Mesendoderm (in vitro differentiated cells): ENCODE results near the gene KL.
A peak's percentile ranks its signal among the peaks of the same experiment; 100 is the strongest.

Experiments
- DNase-seq: peaks from one replicate; pipeline ENCODE4 v3.0.0; 2013
- H2AK5ac ChIP-seq: 2 replicates; pipeline ENCODE4 v1.6.1; 2013; ENCODE audit warnings: low read length, inconsistent platforms
- H2BK120ac ChIP-seq: 2 replicates; pipeline ENCODE4 v1.6.1; 2013; ENCODE audit warnings: low read depth, mild to moderate bottlenecking, low read length, moderate library complexity, mixed read lengths
- H2BK15ac ChIP-seq: replicated peaks from 2 replicates; pipeline ENCODE4 v1.6.1; 2013; ENCODE audit warnings: low read depth, mild to moderate bottlenecking, moderate library complexity
- H2BK5ac ChIP-seq: 2 replicates; pipeline ENCODE4 v1.6.1; 2013; ENCODE audit warnings: low read length, inconsistent platforms
- H3K18ac ChIP-seq: 2 replicates; pipeline ENCODE4 v1.6.1; 2013; ENCODE audit warnings: mild to moderate bottlenecking, low read length, mixed read lengths
- H3K23ac ChIP-seq: one replicate; pipeline ENCODE4 v1.6.1; 2013; ENCODE audit warnings: low read length
- H3K27ac ChIP-seq: 2 replicates; pipeline ENCODE4 v1.5.1; 2013; ENCODE audit warnings: low read depth, mild to moderate bottlenecking, inconsistent platforms, low read length, moderate library complexity
- H3K27me3 ChIP-seq: 2 replicates; pipeline ENCODE4 v1.6.1; 2013; ENCODE audit warnings: low read length, control low read depth, mild to moderate bottlenecking, inconsistent platforms; ENCODE audit not compliant: insufficient read depth, poor library complexity
- H3K36me3 ChIP-seq: 2 replicates; pipeline ENCODE4 v1.6.1; 2013; ENCODE audit warnings: low read length, inconsistent platforms; ENCODE audit not compliant: control insufficient read depth, insufficient read depth
- H3K4ac ChIP-seq: one replicate; pipeline ENCODE4 v1.6.1; 2013; ENCODE audit warnings: low read depth, mild to moderate bottlenecking, low read length, moderate library complexity
- H3K4me1 ChIP-seq: 2 replicates; pipeline ENCODE4 v1.6.1; 2013; ENCODE audit warnings: low read depth, low read length, inconsistent platforms; ENCODE audit not compliant: control insufficient read depth
- H3K4me2 ChIP-seq: 2 replicates; pipeline ENCODE4 v1.6.1; 2013; ENCODE audit warnings: low read length
- H3K4me3 ChIP-seq: 2 replicates; pipeline ENCODE4 v1.5.1; 2013; ENCODE audit warnings: mild to moderate bottlenecking, low read length
- H3K56ac ChIP-seq: one replicate; pipeline ENCODE4 v1.6.1; 2013; ENCODE audit warnings: low read length
- H3K79me1 ChIP-seq: 2 replicates; pipeline ENCODE4 v1.6.1; 2013; ENCODE audit warnings: low read length, inconsistent platforms
- H3K79me2 ChIP-seq: 2 replicates; pipeline ENCODE4 v1.6.1; 2013; ENCODE audit warnings: mild to moderate bottlenecking, low read length; ENCODE audit not compliant: control insufficient read depth, insufficient read depth
- H3K9ac ChIP-seq: 2 replicates; pipeline ENCODE4 v1.6.1; 2013; ENCODE audit warnings: low read length, inconsistent platforms
- H4K5ac ChIP-seq: one replicate; pipeline ENCODE4 v1.6.1; 2013; ENCODE audit warnings: low read length
- H4K8ac ChIP-seq: one replicate; pipeline ENCODE4 v1.6.1; 2013; ENCODE audit warnings: low read depth, mild to moderate bottlenecking, control low read depth, low read length, moderate library complexity
- WGBS: extraction: QIAGEN DNeasy Blood & Tissue Kit; methylation state at CpG from one replicate; pipeline ENCODE4 v1.1.7; 2013; ENCODE audit warnings: low lambda C conversion rate, missing lambda C conversion rate; ENCODE audit not compliant: insufficient coverage; ENCODE audit errors: extremely low coverage; 5-methylcytosine and 5-hydroxymethylcytosine counted together

The KL gene

DNA sequence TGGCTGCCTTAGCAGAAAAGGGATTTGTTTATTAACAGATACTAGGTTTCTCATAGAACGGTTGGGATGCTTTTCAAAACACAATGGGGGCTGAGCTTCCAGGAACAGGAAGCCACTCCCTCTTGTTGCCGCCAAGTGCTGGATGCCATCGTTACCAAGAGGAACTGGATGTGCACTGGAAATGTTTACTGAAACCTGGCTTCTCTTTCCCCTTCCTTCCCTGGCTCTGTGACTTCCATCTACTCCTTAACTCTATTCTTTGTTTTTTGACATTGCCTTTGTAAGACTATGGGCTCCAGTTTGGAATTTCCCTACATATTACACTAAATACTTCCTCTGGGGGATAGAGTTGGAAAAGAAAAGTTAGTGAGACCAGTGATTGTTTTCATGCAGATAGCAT, 11.7 kb upstream of the KL start:
- no peak overlapping the region for H2BK5ac ChIP-seq
- H3K23ac ChIP-seq: no peak overlapping the region
- no peak overlapping the region for H3K4me3 ChIP-seq
- no peaks in the 10 kb centered on the region for H3K79me1 ChIP-seq
- H3K36me3 ChIP-seq: no peaks in the 10 kb centered on the region
- H3K9ac ChIP-seq: no peak overlapping the region
- no peak overlapping the region for H3K27ac ChIP-seq
- peaks cover 2% of the 10 kb centered on the region for H3K27me3 ChIP-seq
- no peak overlapping the region for H2BK15ac ChIP-seq
- no peak overlapping the region for H4K8ac ChIP-seq
- H3K4me2 ChIP-seq: no peak overlapping the region
- no peak overlapping the region for H2AK5ac ChIP-seq
- peak; percentile 40 for DNase-seq
- no peaks in the 10 kb centered on the region for H3K79me2 ChIP-seq
- H3K4me1 ChIP-seq: peaks cover 9% of the 10 kb centered on the region
- no peak overlapping the region for H3K18ac ChIP-seq
- H3K56ac ChIP-seq: no peak overlapping the region
- no peak overlapping the region for H3K4ac ChIP-seq
- WGBS: no CpG with 5 or more reads among the region's 3 CpGs
- no peak overlapping the region for H4K5ac ChIP-seq
- no peak overlapping the region for H2BK120ac ChIP-seq

- Histone ChIP-seq H2BK5ac (no peak overlapping the region), H2BK15ac (no peak overlapping the region), H3K79me1 (no peaks in the 10 kb centered on the region), H3K27ac (no peak overlapping the region), H4K8ac (no peak overlapping the region), H3K18ac (no peak overlapping the region), H3K23ac (no peak overlapping the region), H2BK120ac (no peak overlapping the region), H3K4me1 (peaks cover 9% of the 10 kb centered on the region), H3K4me3 (no peak overlapping the region), H3K4me2 (no peak overlapping the region), H4K5ac (no peak overlapping the region), H3K56ac (no peak overlapping the region), H3K4ac (no peak overlapping the region), H3K79me2 (no peaks in the 10 kb centered on the region), H2AK5ac (no peak overlapping the region), H3K27me3 (peaks cover 2% of the 10 kb centered on the region), H3K36me3 (no peaks in the 10 kb centered on the region), H3K9ac (no peak overlapping the region)
- no CpG with 5 or more reads among the region's 2 CpGs for WGBS
- peak; percentile 47 for DNase-seq
Observed at GRCh38 chr13:33006134-33006533, 10.1 kb upstream of the KL start.

DNA sequence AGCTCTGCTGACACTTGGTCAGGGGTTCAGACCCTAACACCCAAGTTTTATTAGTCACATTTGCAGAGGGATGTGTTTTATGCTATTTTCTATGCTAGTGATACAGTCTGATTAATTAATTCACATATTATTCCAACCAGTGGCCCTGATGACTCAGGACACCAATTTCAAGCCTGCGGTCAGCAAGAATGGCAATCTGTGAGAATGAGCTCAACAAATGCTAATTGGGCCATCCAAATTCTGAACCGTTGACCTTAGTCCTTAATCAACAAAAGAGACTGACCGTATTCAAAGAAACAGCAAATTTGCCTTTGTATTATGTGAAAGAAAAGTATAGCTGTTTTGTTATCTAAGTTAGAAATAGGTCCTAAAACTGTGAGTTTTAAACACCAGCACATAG, 9.6 kb upstream of the KL start:
- Histone ChIP-seq H3K27me3 (peaks cover 2% of the 10 kb centered on the region), H2AK5ac (no peak overlapping the region), H2BK15ac (no peak overlapping the region), H3K18ac (no peak overlapping the region), H3K36me3 (no peaks in the 10 kb centered on the region), H3K23ac (no peak overlapping the region), H3K79me1 (no peaks in the 10 kb centered on the region), H3K9ac (no peak overlapping the region), H4K5ac (no peak overlapping the region), H3K56ac (no peak overlapping the region), H2BK120ac (no peak overlapping the region), H3K4me2 (no peak overlapping the region), H2BK5ac (no peak overlapping the region), H3K4me3 (no peak overlapping the region), H4K8ac (no peak overlapping the region), H3K4me1 (peaks cover 9% of the 10 kb centered on the region), H3K4ac (no peak overlapping the region), H3K27ac (no peak overlapping the region), H3K79me2 (no peaks in the 10 kb centered on the region)
- DNase-seq: no peak
- WGBS: no CpG with 5 or more reads among the region's 3 CpGs

- H2AK5ac ChIP-seq: no peak overlapping the region
- H3K79me2 ChIP-seq: no peaks in the 10 kb centered on the region
- H3K18ac ChIP-seq: no peak overlapping the region
- H2BK5ac ChIP-seq: no peak overlapping the region
- no peak overlapping the region for H3K27ac ChIP-seq
- DNase-seq: no peak
- no peak overlapping the region for H3K9ac ChIP-seq
- WGBS: no CpG with 5 or more reads among the region's 2 CpGs
- no peak overlapping the region for H3K56ac ChIP-seq
- H3K4me2 ChIP-seq: no peak overlapping the region
- H2BK120ac ChIP-seq: no peak overlapping the region
- H3K27me3 ChIP-seq: peaks cover 2% of the 10 kb centered on the region
- H2BK15ac ChIP-seq: no peak overlapping the region
- peaks cover 9% of the 10 kb centered on the region for H3K4me1 ChIP-seq
- H3K4ac ChIP-seq: no peak overlapping the region
- H3K36me3 ChIP-seq: no peaks in the 10 kb centered on the region
- no peak overlapping the region for H3K4me3 ChIP-seq
- H3K79me1 ChIP-seq: no peaks in the 10 kb centered on the region
- H3K23ac ChIP-seq: no peak overlapping the region
- H4K5ac ChIP-seq: no peak overlapping the region
- H4K8ac ChIP-seq: no peak overlapping the region
Observed at GRCh38 chr13:33007237-33007636, 9.0 kb upstream of the KL start.

GRCh38 chr13:33007950-33008349, 8.3 kb upstream of the KL start:
- Histone ChIP-seq H3K23ac (no peak overlapping the region), H2BK15ac (no peak overlapping the region), H3K36me3 (no peaks in the 10 kb centered on the region), H3K9ac (no peak overlapping the region), H2BK5ac (no peak overlapping the region), H4K8ac (no peak overlapping the region), H3K4me2 (no peak overlapping the region), H3K79me2 (no peaks in the 10 kb centered on the region), H3K27me3 (peaks cover 2% of the 10 kb centered on the region), H3K4ac (no peak overlapping the region), H3K56ac (no peak overlapping the region), H2AK5ac (no peak overlapping the region), H3K4me3 (no peak overlapping the region), H2BK120ac (no peak overlapping the region), H4K5ac (no peak overlapping the region), H3K27ac (no peak overlapping the region), H3K79me1 (no peaks in the 10 kb centered on the region), H3K18ac (no peak overlapping the region), H3K4me1 (peaks cover 9% of the 10 kb centered on the region)
- no peak for DNase-seq
- WGBS: no CpG with 5 or more reads among the region's 3 CpGs

GRCh38 chr13:33008946-33009722, 7.1 kb upstream of the KL start:
- Histone ChIP-seq H3K9ac (no peak overlapping the region), H3K4me2 (no peak overlapping the region), H3K18ac (no peak overlapping the region), H2BK15ac (no peak overlapping the region), H2BK120ac (no peak overlapping the region), H2AK5ac (no peak overlapping the region), H3K79me2 (no peaks in the 10 kb centered on the region), H3K36me3 (no peaks in the 10 kb centered on the region), H3K4me1 (peaks cover 9% of the 10 kb centered on the region), H2BK5ac (no peak overlapping the region), H4K8ac (no peak overlapping the region), H3K27me3 (peaks cover 2% of the 10 kb centered on the region), H3K27ac (no peak overlapping the region), H3K4me3 (no peak overlapping the region), H3K79me1 (no peaks in the 10 kb centered on the region), H4K5ac (no peak overlapping the region), H3K56ac (no peak overlapping the region), H3K23ac (no peak overlapping the region), H3K4ac (no peak overlapping the region)
- no CpG with 5 or more reads among the region's 5 CpGs for WGBS
- no peak for DNase-seq
